Measurements from ENCODE around the gene CECR2. TPM values are rescaled to one million over a fixed set of nuclear protein-coding genes. Genes with fewer than 3 reads are reported as not detected.

Gene CECR2
- total RNA-seq, 1 donor from 2014 or later, result 25.3 TPM

DNA sequence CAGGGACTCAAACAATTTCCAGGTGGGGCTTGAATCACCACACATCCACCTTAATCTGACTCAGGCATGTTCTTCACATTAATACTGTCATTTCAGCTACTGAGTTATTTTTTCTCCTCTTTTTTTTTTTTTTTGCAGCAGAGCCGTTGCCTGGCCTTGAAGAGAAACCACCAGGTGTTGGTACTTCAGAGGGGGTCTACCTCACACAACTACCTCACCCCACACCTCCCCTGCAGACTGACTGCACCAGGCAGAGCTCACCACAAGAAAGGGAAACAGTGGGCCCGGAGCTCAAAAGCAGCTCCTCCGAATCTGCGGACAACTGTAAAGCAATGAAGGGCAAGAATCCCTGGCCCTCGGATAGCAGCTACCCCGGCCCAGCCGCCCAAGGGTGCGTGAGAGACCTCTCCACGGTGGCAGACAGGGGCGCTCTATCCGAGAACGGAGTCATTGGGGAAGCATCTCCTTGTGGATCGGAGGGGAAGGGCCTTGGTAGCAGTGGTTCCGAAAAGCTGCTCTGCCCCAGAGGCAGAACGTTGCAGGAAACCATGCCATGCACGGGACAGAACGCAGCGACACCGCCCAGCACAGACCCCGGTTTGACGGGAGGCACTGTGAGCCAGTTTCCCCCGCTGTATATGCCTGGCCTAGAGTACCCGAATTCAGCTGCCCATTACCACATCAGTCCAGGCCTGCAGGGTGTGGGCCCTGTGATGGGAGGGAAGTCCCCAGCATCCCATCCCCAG is 178.9 kb downstream of the CECR2 start:
- Mint-ChIP-seq H3K4me1 (ENCODE audit: unreplicated experiment) (no peaks in the 10 kb centered on the region), H3K27me3 (no peaks in the 10 kb centered on the region), H3K36me3 (peaks cover 6% of the 10 kb centered on the region), H3K9me3 (no peaks in the 10 kb centered on the region), H3K27ac (no peak overlapping the region), H3K4me3 (no peak overlapping the region)
- DNase-seq (ENCODE audit: extremely low spot score, unreplicated experiment), result no peak
- TF ChIP-seq, protein P1, sequence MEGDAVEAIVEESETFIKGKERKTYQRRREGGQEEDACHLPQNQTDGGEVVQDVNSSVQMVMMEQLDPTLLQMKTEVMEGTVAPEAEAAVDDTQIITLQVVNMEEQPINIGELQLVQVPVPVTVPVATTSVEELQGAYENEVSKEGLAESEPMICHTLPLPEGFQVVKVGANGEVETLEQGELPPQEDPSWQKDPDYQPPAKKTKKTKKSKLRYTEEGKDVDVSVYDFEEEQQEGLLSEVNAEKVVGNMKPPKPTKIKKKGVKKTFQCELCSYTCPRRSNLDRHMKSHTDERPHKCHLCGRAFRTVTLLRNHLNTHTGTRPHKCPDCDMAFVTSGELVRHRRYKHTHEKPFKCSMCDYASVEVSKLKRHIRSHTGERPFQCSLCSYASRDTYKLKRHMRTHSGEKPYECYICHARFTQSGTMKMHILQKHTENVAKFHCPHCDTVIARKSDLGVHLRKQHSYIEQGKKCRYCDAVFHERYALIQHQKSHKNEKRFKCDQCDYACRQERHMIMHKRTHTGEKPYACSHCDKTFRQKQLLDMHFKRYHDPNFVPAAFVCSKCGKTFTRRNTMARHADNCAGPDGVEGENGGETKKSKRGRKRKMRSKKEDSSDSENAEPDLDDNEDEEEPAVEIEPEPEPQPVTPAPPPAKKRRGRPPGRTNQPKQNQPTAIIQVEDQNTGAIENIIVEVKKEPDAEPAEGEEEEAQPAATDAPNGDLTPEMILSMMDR (conservative IDR thresholded peaks at IDR 0.05), result no peak

DNA sequence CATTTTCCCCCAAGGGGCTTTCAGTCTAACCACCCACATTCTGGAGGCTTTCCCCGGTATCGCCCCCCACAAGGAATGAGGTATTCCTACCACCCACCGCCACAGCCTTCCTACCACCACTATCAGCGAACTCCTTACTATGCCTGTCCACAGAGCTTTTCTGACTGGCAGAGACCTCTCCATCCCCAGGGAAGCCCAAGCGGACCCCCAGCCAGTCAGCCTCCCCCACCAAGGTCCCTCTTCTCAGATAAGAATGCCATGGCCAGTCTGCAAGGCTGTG is 179.4 kb downstream of the CECR2 start:
- no peak for DNase-seq (ENCODE audit: extremely low spot score, unreplicated experiment)
- no peak overlapping the region for H3K27ac Mint-ChIP-seq
- TF ChIP-seq, protein P1 (conservative IDR thresholded peaks at IDR 0.05), result no peak
- no peaks in the 10 kb centered on the region for H3K9me3 Mint-ChIP-seq
- H3K4me1 Mint-ChIP-seq (ENCODE audit: unreplicated experiment), result no peaks in the 10 kb centered on the region
- H3K4me3 Mint-ChIP-seq, result no peak overlapping the region
- H3K36me3 Mint-ChIP-seq, result peaks cover 6% of the 10 kb centered on the region
- no peaks in the 10 kb centered on the region for H3K27me3 Mint-ChIP-seq

GRCh38 chr22:17549183-17549582 is 179.9 kb downstream of the CECR2 start:
- H3K4me3 Mint-ChIP-seq, result no peak overlapping the region
- TF ChIP-seq, protein P1 (conservative IDR thresholded peaks at IDR 0.05), result no peak
- no peak overlapping the region for H3K27ac Mint-ChIP-seq
- no peaks in the 10 kb centered on the region for H3K27me3 Mint-ChIP-seq
- no peaks in the 10 kb centered on the region for H3K9me3 Mint-ChIP-seq
- peaks cover 6% of the 10 kb centered on the region for H3K36me3 Mint-ChIP-seq
- DNase-seq (ENCODE audit: extremely low spot score, unreplicated experiment), result no peak
- no peaks in the 10 kb centered on the region for H3K4me1 Mint-ChIP-seq (ENCODE audit: unreplicated experiment)

DNA sequence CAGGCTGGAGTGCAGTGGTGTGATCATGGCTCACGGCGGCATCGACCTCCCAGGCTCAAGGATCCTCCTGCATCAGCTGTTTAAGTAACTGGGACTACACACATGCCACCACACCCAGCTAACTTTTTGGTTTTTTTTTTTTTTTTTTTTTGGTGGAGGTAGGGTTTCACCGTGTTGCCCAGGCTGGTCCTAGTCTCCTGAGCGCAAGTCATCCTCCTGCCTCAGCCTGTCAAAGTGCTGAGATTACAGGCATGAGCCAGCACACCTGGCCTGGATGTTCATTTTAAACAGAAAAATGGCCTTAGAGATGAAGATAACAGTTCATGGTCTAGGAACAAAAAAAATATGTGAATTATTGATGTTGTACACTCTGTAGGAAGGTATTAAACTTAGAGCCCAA is 180.4 kb downstream of the CECR2 start:
- Mint-ChIP-seq H3K27ac (no peak overlapping the region), H3K9me3 (no peaks in the 10 kb centered on the region), H3K4me3 (no peak overlapping the region), H3K4me1 (ENCODE audit: unreplicated experiment) (no peaks in the 10 kb centered on the region), H3K36me3 (peaks cover 6% of the 10 kb centered on the region), H3K27me3 (no peaks in the 10 kb centered on the region)
- TF ChIP-seq, protein P1 (conservative IDR thresholded peaks at IDR 0.05), result no peak
- no peak for DNase-seq (ENCODE audit: extremely low spot score, unreplicated experiment)

DNA sequence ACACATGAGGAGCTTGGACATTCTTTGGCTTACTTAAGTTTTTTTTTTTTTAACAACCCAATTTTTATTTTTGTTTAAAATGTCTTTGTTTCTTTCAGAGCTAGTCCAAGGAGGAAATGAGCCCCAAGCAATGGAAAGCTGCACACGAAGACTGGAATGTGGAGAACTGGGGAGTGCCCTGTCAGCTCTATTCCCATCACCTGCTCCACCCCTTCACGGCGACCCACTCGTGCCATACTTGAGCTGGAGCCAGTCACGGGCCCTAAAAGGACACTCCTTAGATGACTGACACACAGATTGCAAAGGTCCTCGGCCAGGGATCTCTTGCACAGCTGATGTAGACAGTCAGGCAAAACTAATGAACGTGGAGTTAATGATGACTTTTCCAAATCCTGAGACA is 183.5 kb downstream of the CECR2 start:
- H3K27me3 Mint-ChIP-seq, result no peaks in the 10 kb centered on the region
- H3K4me1 Mint-ChIP-seq (ENCODE audit: unreplicated experiment), result no peaks in the 10 kb centered on the region
- no peaks in the 10 kb centered on the region for H3K9me3 Mint-ChIP-seq
- H3K36me3 Mint-ChIP-seq, result peaks cover 6% of the 10 kb centered on the region
- H3K27ac Mint-ChIP-seq, result no peak overlapping the region
- TF ChIP-seq, protein P1 (conservative IDR thresholded peaks at IDR 0.05), result no peak
- no peak for DNase-seq (ENCODE audit: extremely low spot score, unreplicated experiment)
- H3K4me3 Mint-ChIP-seq, result no peak overlapping the region

DNA sequence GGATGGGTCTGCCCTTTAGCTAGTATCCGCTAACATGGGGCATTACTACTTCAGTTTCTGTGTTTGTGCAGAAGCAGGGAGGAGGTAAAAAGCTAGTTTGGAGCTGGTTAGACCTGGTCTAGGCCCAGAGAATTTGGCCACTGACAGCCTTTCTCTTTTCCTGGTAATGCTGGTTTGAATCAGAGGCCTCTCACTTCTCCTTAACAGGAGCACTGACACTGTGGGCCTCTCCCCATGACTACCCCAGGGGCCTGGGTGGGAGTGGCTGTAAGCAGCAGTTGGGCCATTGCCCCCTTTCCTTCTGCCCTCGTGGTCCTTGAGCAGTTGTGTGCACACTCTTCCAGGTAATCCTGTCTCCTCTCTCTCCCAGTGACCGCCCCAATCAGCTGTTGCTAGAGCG is 185.6 kb downstream of the CECR2 start:
- TF ChIP-seq, protein P1 (conservative IDR thresholded peaks at IDR 0.05), result no peak
- Mint-ChIP-seq H3K9me3 (no peaks in the 10 kb centered on the region), H3K27ac (no peak overlapping the region), H3K27me3 (no peaks in the 10 kb centered on the region), H3K36me3 (peaks cover 3% of the 10 kb centered on the region), H3K4me3 (no peak overlapping the region), H3K4me1 (ENCODE audit: unreplicated experiment) (no peaks in the 10 kb centered on the region)
- no peak for DNase-seq (ENCODE audit: extremely low spot score, unreplicated experiment)

Measured in type B pancreatic cell (in vitro differentiated cells).